HG03135 (cell line): ENCODE measurements around the gene ATG101.
A peak's percentile ranks its signal among the peaks of the same experiment; 100 is the strongest.
"Not testable (repeated sequence)": the region's sequence is repeated elsewhere in the genome, so short reads cannot be mapped to it uniquely, and the experiment has no call there.

Experiments
- ATAC-seq: cut with Tn5 transposase; IDR thresholded peaks from one replicate; pipeline ENCODE4 v1.9.1; 2021; ENCODE audit warnings: mild to moderate bottlenecking, moderate library complexity; ENCODE audit not compliant: unreplicated experiment

Gene ATG101

DNA sequence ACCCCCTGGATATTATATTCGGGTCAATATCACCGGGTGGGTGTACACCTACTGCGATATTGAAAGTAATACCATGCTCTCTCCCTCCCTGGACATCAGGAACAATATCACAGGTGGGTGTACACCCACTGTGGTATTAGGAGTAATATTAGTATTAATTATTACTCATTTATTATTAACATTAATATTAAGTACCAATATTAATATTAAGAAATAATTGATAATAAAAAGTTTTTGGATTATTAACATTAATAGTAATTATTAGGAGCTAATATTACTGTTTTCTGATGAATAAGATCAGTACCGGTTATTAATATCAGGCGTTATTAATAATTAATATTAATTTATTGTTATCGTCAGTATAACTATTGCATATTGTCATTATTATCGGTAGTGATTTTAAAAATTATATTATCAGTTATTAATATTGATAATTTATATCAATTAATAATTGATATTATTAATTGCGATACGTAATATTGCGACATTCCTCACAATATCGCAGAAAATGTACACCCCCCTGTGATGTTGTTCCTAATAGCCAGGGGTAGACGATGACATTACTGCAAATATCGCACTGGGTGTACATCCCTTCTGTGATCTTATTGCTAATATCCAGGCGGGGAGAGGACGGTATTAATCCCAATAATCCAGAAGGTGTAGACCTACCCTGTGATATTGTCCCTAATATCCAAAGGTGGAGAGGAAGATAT is 26.7 kb downstream of the ATG101 start:
- no peak for ATAC-seq

- no peak for ATAC-seq
Measured at GRCh38 chr12:52097045-52097666, 27.4 kb downstream of the ATG101 start.

DNA sequence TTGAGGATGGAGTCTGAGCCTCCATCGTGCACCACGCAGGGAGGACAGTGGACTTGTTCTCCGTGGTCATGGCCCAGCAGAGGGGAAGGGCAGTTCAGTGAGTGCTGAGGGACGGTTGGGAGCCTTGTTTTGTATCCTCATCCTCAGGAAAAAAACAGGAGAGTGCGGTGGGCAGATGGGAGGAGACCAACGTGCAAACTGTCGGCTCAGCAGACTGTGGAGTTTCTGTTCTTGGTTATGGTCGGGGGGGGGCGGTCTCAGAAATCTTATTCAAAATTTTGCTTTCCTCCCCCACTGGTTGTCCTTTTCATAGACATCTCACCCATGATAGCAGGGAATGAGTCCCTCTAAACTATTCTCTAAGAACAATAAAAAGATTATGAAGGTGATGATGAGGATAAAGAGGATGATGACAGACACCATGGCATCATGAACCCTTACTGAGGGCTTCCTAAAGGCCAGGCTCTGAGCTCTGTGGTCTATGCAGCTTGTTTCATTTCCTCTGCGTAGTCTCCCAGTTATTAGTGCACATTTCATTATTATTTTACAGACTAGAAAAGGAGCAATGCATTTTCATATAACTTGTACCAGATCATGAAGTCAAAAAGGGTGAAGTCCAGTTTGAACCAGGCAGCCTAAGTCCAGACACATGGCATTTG is 34.8 kb downstream of the ATG101 start:
- ATAC-seq = not testable (repeated sequence)

GRCh38 chr12:52116222-52117125 is 46.7 kb downstream of the ATG101 start:
- not testable (repeated sequence) for ATAC-seq

- ATAC-seq = peak; percentile 30
Measured at GRCh38 chr12:52117806-52118475, 48.2 kb downstream of the ATG101 start.

DNA sequence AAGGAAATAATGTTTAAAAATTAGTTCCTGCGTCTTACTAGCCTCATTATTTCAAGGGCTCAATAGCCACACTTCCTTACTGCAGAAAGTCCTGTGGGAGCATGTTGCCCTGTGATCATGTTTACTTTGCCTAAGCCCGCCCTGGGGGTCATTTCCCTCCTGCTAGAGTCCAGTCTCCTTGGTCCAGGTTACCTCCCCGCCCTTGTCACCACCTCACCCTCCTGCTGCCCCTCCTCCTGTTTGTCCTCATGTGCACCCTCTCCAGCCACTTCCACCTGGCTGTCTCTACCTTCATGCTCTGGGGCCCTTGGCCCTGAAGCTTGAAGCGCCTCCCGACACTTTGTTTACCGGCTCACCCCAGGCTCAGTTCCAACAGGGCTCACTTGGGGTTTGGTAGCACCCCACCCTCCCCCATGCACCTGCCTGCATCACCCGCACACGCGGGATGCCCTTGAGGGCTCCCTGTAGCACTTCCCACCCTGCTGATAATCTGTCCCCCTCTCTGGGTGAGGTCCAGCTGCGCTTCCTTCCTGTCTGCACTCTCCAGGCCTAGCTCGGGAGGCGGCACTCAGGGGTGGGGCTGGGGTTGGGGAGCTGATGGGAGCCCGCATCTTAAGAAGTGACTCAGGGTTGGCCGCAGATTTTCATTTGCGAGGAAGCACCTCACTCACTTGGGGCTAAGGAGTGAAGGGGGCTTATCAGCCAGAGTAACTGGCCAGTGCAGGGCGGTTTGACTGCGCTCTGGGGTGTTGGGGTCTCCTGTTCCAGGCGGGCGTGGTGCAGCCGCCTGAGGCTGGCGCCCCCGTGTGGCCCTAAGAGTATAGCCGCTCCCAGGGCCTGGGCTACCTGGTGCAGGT is 49.8 kb downstream of the ATG101 start:
- no peak for ATAC-seq

DNA sequence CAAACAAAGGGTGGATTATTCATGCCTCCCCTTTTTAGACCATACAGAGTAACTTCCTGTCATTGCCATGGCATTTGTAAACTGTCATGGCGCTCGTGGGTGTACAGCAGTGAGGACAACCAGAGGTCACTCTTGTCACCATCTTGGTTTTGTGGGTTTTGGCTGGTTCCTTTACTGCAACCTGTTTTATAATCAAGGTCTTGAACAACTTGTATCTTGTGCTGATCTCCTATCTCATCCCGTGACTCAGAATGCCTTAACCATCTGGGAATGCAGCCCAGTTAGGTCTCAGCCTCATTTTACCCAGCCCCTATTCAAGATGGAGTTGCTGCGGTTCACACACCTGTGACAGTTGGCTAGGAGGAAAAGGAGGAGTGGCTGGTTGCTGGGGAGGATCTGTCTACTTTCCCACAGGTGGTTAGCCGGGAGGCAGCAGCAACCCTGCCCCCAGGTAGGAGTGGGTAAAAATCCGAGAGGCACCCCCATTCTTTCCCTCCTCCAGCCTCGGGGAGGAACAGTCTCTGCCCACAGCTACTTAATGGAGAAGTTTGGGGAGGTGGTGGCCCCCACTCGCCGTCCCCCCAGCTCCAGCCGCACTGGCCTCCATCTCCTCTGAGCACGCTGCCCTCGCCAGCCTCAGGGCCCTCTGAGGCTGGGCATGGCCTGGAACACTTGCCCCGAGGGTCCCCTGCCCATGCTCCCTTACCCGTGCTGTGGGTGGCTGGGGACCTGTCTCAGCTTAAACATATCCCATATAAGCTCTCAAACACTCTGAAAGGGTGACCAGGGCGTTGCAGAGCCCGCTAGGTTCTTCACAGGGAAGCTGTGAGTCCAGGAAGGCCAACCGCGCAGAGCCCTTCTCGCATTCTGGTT is 51.4 kb downstream of the ATG101 start:
- no peak for ATAC-seq

- ATAC-seq = no peak
Measured at GRCh38 chr12:52121824-52122539, 52.2 kb downstream of the ATG101 start.

DNA sequence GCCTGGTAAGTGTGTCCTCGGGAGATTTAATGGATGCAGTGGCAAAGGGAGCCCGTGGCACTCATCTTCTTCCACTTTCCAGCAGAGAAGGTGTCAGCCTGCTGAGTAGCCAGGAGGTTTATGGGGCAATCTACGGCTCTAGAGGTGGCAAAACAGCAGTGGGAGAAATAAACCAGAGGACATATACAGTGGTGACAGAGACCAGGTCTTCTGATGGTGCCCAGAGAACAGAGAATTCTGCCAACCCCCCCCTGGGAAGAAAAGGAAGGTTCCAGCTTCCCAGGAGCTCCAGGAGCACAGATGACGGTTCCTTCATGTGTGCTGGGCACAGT is 52.7 kb downstream of the ATG101 start:
- no peak for ATAC-seq

DNA sequence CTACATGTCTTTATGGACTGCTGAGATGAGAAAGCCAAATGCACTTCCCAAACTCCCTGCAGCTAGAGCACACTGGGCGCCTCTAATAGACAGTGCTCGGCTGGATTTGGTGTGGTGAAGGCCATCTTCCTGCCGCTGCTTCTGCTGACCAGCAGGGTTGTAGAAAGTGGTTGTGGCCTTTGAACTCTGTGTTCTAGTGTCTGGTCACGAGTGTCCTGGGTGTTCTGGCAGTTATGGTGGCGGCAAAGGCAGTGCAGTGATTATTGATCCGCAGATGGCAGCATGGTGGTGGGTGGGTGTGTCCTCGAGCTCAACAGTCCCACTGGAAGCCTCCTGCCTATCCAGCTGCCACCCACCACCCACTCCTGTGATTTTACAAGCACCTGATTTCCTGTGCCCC is 53.1 kb downstream of the ATG101 start:
- ATAC-seq = no peak

DNA sequence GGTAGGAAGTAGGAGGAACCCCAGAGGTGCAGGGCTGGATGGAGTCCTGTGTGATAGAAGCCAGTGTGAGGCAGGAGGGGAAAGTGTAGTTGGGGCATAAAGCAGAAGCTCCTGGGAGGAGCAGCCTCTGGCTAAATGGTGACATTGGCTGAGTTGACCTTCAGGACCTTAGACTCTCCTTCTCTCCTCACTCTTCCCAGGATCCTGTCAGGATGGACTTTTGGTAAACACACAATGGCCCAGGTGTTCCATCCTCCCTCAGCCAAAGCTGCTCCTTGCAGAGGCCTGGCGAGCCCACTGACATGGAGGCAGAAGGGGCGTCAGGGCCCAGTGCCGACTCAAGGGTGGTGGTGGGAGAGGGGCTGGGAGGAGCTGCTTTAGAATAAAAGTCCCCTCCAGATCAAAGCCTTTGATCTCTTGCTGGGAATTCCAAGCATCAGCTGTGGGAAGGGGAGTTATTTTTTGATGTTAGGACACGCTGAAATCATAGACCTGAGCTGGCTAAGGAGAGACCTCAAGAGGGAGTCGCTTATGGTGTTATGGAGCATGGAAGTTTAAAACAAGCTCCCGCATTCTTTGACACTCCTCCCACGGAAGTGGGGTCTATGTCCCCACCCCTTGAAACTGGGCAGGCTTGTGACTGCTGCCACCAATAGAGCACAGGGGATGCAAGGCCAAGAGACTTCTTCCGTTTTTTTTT is 53.9 kb downstream of the ATG101 start:
- ATAC-seq = no peak

GRCh38 chr12:52125476-52125900 is 55.7 kb downstream of the ATG101 start:
- no peak for ATAC-seq

DNA sequence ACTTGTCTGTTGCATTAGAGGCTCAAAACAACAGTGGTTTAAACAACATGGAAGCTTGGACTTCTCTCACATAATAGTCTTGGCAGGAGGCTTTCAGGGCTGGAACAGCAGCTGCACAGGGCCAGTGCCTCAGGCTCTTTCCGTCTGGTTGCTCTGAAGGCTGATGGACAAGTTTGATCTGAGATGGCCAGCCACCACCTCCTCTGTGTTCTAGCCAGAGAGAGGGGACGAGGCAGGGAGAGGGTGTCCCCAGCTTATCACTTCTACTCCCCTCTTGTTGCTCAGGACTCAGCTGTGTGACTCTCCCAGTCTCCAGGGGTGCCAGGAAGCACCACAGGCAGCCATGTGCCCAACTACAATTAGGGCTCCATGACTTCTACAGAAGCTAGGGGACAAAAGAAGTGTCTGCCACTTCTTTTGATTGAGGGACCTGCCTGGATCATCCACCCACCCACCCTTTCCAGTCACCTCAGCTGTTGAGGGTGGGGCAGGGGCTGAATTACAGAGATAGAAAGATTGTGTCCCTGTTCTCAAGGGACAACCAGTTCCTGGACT is 56.3 kb downstream of the ATG101 start:
- ATAC-seq = no peak
